ENCODE measurements around the gene HOXB7. TPM values are rescaled to one million over a fixed set of nuclear protein-coding genes. Genes with fewer than 3 reads are reported as not detected.
A peak's percentile ranks its signal among the peaks of the same experiment; 100 is the strongest.

The HOXB7 gene
- polyA plus RNA-seq, 3 donors = 48.5 to 52.0 (median 48.5) TPM

DNA sequence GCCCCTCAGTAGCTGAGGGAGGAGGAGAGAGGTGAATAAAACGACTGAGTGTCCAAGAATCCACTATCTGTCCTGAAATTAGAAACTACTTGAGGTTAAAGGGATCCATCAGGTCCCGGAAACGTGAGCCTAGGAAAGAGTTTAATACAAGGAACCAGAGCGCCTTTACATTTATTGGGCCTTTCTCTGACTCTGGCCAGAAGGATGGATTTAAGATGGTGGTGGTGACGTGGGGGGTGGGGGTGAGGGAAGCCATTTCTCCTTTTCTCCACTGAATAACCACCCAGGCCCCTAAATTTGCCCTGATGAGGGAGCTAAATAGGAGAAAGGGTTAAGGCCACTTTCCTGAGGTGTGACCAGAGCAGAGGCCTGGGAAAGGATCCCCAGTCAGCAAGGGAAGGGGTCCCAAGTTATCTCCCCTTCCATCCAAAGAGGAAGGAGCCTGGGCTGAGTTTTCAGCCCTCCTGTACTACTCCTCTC, 16.3 kb upstream of the HOXB7 start:
- DNase-seq (ENCODE audit: extremely low read depth in 1 of 11, low read depth in 9 of 11, low spot score in 4 of 11) = no peak

DNA sequence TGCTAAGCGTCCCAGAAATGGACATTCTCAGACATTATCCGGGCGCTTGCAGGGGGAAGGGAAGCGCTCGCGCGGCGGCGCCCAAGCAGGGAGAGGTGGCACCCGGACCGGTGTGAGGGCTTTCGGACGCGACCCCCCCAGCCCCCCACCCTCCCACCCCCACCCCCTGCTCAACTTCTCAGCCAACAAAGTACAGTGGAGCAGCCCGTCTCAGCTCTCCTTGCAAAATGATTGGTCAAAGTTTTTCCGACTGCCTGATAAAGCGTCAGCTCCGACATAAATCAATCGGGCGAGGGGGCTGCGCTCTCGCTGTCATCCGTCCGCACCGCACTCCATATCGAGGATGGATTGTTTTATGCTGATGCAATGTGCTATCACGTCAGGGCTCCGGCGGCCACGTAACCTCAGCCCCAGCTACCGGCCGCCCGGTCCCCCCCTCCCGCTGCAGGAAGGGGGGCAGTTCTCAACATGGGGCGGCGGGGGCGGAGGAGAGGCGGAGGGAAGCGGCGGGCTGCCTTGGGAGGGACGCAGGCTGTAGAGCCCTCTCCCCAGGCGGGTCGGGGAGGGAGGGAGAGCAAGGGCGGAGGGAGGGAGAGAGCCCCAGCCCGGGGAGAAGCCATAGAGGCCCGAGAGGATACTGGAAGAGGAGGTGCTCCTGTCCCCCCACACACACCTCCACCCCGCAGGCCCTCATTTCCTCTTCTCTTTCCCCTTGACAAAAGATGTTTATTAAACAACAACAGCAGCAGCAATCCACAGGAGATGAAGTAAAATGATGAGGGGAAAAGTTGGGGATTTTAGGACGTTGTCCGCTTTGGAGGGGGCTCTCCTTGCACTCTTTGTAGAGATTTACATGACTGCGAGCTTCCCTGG, 15.7 kb upstream of the HOXB7 start, which contains the start of gene HOXB9:
Gene HOXB9 (minus strand): TSS at position 114 of the 873 bp plus-strand sequence. CDS start 89 bp downstream, at position 25.
- DNase-seq (ENCODE audit: extremely low read depth in 1 of 11, low read depth in 9 of 11, low spot score in 4 of 11) = peak in 1 of 11 donors; percentile 87

DNA sequence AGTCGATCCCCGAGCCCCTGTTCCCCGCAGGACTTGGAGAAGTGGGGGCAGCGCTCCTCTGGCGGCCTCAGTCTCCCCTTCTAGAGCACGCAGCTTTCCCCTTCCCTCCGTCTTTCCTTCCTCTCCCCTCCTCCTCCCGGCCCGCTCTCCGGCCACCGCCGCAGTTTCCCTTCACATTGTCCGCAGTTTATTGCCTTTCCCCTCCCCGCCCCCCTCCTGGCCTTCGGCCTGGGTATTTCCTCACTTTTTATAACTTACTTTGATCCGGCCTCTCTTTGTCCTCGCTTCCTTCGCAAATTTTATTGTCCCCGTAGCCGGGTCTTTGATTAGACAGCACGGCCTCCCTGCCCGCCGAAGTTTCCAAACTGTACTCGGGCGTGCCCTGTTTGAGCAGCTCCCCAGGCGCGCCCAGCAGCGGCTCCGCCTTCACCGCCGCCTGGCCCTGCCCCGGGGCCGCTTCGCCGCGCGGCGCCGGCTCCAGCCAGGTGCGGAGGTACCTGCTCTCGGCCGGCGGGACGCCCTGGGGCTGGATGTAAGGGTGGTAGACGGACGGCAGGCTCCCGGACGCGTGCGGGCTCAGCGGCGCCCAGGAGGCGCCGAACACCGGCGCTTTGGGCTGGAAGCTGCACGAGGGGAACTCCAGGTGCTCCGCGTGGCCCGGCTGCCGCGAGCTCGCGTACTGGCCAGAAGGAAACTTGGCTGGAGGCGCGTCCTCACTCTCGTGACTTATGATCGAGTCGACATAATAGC, 14.9 kb upstream of the HOXB7 start:
- DNase-seq (ENCODE audit: extremely low read depth in 1 of 11, low read depth in 9 of 11, low spot score in 4 of 11) = no peak

DNA sequence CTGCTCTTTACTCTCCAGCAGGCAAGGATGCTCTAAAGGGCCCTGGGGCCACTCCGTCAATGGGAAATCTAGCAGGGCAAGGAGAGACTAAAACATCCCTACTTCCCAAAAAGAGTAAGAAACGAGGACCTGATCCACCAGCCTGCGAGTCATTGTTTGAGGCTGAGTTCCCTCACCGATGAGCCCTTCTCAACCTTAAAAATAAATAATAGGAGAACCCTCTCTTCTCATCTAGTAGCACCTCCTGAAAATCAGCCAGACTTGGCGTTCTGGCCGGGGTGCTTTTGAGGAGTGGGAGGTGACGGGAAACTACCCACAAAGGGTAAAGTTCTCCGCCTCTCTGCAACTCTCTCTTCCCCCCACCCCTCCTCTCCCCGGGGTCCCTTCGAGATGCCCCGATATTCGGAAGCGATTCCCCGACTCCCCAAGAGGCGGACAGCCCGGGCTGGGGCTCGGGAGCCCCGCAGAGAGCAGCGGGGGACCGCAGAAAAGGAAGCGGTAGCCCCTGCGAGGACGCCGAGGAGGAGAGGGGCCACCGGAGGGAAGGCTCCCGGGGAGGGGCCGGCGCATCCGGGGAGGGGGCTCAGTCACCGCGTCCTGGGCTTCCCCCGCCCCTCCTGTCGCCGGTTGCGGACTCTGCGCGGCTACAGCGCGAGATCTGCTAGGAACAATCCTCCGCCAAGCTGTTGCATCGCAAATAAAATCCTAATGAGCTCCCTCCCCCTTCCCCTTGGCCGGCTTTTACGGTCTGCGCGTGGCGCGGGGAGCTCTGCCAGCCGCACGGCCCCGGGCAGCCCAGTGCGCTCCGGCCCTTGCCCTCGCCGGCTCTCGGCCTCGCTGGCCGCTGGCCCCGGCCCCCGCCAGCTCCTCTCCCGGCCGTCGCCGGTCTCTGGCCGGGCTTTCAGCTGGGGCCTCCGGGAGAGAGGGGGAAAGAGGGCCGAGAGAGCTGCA, 14.0 kb upstream of the HOXB7 start:
- DNase-seq (ENCODE audit: extremely low read depth in 1 of 11, low read depth in 9 of 11, low spot score in 4 of 11) = peak in 1 of 11 donors; percentile 11

DNA sequence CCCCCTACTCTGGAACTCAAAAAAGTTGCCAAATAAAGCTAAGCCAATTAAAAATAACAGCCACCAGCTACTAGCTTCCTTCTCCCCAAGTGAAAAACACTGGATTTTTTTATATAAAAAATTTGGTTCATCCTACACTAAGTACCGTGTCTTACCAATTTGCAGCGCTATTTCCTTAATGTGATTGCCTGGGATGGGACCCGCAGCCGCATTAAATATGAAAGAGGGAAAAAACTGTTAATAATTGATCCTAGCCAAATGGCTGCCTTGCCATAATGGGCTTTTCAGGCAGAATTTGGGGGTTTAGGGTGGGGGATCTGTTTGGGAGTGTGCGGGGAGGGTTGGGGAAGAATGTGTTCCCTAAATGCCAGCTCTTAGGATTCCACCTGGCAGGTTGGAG, 13.3 kb upstream of the HOXB7 start:
- DNase-seq (ENCODE audit: extremely low read depth in 1 of 11, low read depth in 9 of 11, low spot score in 4 of 11) = no peak

DNA sequence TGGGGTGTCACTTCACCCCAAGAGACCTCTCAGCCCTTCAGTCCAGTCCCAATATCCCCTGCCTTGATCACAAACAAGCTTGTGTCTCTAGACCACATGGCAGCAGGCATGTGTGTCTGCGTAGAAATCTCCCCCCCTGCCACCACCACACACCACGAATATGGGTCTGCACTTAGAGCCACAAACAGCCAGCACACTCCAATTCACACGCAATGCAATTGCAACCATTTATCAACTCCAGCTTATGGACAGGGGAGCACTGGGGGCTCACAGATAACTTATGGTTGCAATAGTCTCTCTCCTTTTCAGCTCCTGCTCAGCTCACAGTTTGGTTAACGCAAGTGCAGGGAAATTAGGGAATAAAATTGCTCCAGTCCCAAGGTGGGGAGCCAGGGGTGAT, 12.8 kb upstream of the HOXB7 start:
- no peak for DNase-seq (ENCODE audit: extremely low read depth in 1 of 11, low read depth in 9 of 11, low spot score in 4 of 11)

DNA sequence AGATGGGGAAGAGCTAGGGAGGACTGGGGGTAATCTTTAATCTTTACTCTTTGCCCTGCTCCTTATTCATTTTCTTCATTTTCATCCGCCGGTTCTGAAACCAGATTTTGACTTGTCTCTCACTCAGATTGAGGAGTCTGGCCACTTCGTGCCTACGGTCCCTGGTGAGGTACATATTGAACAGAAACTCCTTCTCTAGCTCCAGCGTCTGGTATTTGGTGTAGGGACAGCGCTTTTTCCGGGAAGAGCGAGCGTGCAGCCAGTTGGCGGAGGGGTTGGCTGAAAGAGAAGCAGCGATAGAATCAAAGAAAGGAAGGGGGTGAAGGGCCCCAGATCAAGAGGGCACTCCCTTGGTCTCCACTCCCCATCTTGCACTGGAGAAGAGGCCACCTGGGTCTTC, 12.0 kb upstream of the HOXB7 start:
- DNase-seq (ENCODE audit: extremely low read depth in 1 of 11, low read depth in 9 of 11, low spot score in 4 of 11) = no peak

DNA sequence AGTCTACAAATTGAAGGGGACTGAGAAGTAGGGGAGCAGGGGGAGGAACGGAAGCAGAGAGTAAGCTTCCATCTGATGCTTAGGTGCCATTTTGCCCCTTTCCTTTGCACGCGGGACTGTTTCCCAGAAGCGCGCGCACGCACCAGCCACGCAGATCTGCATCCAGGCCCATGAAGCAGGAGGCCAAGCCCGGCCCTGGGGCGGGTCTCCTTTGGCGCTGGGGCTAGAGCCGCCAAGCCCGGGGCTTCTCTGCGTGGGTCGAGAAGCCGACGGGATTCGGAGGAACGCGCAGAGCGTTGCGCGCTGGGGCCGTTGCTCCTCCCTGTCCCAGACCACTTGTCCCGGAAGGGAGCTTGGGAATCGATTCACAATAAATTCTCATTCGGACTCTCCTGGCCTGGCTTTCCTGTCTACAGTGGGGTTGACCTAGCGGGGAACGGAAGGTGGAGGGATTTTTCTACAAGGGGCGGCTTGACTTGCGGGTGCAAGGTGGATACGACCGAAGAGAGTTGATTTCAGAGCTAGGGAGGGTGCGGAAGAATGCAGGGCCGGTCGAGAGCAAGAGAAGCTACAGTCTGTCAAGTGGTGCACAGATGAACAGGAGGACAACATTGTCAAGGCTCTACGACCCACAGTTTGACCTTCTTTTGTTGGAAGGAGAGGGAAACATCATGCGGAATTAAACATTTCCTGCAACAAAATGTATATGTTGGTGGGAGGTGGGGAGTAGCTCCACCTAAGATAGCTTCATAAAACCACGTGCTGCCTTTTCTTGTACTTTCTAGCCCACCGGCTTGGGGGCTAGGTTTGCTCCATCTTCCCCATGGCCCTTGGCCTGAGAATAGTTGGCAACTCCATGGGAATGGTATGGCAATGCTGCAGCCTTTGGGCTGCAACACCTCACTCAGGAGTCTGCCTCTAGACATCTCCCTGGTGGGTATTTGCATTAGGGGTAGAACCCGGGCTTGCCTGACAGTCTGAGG, 10.9 kb upstream of the HOXB7 start:
- no peak for DNase-seq (ENCODE audit: extremely low read depth in 1 of 11, low read depth in 9 of 11, low spot score in 4 of 11)

DNA sequence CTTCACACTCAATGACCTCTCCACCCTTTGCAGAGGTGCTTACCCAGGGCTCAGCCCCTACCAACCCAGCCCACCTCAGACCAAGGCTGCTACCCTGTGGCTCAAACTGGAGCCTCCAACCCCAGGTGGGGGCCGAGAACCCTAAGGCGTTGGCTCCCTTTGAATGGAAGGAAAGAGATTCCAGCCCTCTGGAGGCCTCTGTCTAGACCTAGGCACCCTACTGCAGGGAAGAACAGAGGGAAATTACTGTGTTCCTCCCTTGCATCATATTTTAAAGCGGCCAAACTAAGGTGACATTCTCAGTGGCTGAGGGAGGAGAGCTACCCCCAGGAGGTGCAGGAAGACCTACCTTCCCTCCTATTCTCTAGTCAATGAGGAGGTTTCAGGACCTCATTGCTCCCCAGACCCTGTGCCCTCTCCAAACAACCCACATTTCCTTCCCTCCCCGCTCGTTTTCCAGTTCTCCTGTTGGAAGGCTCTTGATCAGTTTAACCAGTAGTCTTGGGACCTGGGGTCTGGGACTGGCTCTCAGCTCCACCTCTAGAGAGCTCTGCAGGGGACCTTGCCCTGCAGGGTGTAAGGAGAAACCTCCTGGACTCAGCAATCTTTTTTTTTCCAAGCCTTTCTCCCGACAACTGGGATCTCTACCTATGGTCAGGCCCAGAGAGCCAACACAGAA, 9.8 kb upstream of the HOXB7 start:
- peak in 1 of 11 donors; percentile 37 for DNase-seq (ENCODE audit: extremely low read depth in 1 of 11, low read depth in 9 of 11, low spot score in 4 of 11)

DNA sequence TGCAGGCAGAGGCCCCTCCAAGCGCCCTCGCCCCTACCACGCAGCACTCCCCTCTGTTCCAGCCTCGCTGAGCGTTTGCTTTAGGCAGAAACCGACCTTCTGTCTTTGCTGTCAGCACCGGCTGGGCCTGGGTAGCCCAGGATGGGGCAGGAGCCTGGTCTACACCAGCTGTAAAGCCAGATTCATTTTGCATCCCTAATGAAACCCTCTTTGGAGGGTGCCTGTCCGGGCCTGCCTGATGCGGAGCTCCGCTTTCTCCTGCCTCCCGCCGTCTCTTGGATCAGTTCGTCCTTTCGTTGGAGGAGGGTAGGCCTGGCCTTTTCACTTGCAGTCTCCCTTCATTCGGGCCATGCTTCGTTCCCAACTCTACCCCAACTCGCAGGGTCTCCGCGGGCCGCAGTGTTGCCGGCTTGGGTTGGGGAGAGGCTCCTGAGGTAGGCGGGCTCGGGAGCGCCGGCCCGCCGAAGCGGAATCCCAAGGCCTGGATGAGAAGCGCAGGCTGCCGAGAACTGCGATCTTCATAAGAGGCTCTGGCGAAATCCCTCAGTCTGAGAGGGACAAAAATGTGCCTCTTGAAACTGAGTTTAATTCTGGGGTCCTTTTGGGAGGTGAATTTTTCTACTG, 9.1 kb upstream of the HOXB7 start:
- peak in 1 of 11 donors; percentile 35 for DNase-seq (ENCODE audit: extremely low read depth in 1 of 11, low read depth in 9 of 11, low spot score in 4 of 11)

DNA sequence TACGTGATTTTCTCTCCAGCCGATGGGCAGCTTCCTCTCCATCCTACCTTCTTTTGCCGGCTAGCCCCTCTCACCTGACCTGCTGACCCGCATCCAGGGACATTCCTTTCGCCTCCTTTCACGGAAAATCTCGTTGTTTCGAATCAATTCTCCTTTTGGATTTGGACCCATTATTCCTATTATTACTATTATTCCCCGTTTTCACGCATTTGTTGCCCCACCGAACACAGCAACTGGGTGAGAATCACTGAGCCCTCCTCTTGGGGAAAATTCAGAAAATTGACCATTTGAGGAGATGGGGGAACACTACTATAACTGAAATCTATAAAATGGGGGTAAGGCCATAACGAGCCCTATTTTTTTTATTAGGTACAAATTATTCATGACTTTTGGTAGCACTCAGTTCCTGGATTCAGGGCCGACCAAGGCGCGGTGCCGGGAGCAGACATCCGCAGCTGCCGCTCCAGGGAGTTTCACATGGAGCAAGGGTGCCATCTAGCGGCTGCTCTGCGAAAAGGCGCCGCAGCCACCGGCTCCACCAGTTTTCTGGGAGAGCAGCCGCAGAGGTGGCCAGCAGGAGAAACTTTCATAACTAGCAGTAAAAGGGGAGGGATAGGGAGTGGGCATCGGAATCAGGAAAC, 7.6 kb upstream of the HOXB7 start:
- DNase-seq (ENCODE audit: extremely low read depth in 1 of 11, low read depth in 9 of 11, low spot score in 4 of 11) = peak in 9 of 11 donors; percentile 87 to 91 (median 88)

DNA sequence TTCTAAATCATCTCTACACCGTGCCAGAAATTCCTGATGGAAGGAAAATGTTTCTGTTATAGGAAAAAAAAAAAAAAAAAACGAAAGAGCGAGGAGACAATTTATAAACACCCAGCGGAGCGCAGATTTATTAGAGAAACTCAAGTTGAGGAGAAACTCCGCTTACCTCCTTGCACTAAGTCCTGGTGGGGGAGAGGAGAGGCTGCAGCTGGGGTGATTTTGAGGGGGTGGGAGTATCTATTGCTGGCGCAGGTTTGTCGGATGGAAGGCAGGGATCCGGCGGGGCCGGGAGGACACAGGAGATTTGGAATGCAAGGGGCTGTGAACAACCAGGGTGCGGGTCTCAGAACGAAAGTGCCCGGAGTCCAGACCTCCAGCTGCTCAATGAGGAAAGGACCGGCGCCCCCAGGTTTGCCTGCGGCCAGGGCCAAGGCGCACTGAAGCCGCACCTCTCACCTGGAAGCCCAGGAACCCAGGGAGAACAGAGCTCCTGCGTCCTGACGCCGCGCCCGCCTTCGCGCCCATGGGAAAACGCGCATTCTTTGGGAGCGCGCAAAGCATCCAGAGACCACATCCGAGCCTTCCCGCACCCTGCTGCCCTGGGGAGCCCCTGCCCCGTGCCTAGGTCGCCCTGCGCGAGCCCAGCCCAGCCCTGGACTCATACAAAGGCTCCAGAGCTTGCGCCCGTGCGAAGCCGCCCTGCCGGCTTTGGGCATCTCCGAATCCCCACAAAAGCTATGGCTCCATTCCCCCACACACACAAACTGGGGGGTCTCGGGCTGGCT, 6.8 kb upstream of the HOXB7 start:
- peak in 2 of 11 donors; percentile 27 to 38 for DNase-seq (ENCODE audit: extremely low read depth in 1 of 11, low read depth in 9 of 11, low spot score in 4 of 11)

DNA sequence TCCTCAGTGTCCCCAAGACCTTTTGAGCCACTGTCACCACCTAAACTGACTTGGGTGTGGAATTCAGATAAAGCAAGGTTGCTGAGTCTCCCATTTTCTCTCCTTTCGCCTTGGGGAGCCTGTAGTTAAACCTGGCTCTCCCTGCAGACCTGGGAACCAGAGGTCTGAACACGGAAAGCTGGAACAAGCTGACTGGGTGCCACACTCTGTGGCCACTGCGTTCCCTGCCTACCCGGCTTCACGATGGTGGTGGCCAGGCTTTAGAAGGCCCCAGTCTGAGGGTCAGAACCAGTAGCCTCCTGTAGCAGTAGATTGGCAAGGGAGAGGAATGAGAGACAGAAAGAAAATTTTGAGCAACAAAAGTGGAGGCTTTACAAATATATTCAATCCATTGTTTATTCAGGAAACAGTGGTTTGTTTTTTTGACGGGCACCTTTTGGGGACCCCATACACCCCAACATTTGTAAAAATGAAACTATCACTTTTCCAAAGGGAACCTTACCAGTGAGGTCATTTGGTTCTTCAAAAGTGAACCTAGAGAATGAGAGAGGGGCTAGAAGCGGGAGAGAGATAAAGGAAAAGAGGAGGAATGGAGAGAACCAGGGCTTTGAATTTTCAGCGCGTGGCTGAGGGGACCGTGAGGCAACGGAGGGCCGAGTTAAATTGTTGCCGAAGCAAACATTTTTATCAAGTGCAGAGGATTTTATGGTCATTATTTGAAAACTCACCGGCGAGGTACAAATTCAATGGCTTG, 6.1 kb upstream of the HOXB7 start:
- DNase-seq (ENCODE audit: extremely low read depth in 1 of 11, low read depth in 9 of 11, low spot score in 4 of 11) = peak in 2 of 11 donors; percentile 15 to 42

DNA sequence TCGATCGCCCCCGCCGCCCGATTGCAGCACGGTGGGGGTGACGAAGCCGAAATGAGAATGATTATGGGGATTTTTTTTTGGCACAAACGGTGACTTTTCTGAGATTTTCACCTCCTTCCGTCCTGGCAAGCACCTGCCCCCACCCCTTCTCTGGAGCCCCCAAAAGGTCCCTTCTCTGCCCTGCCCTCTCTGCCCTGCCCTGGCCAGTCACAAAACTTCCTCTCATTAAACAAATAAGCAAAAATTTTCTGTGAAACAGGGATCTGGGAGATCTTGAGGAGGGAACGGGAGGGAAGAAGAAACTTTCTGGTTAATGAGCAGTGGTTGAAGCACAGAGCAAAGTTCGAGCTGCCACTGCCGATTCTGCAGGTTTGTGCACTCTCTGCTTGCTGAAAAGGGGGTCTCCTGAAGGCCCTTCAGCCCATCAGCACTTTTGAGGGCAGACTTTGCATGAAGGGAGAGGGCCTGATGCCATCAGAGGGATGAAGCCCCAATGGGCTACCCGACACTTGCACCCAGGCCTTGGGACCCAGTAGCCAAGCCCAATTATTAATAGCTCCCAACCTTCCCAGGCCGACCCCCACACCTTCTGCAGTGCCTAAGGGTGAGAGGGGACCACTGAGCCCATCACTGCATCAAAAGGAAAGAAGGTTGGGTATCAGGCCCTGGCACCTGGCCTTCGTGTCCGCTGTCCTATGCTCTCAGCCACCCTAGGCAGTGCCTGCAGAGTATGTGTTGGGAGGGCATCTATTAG, 5.3 kb upstream of the HOXB7 start:
- peak in 2 of 11 donors; percentile 25 to 27 for DNase-seq (ENCODE audit: extremely low read depth in 1 of 11, low read depth in 9 of 11, low spot score in 4 of 11)
